CD4-positive, alpha-beta T cell treated with Interleukin-2 at 100 ng/mL for 4 hours (primary cell): ENCODE data around the gene PNPLA7.
A peak's percentile ranks its signal among the peaks of the same experiment; 100 is the strongest.

ENCODE experiments used
- DNase-seq: peaks from one replicate; pipeline ENCODE4 v3.0.0-alpha.2; 2020; ENCODE audit warnings: low spot score

Gene PNPLA7

GRCh38 chr9:137449931-137450538 is 100.2 kb downstream of the PNPLA7 start:
- DNase-seq: peak; percentile 25

- no peak for DNase-seq
Measured at GRCh38 chr9:137449081-137449844, 100.9 kb downstream of the PNPLA7 start.

- DNase-seq: no peak
Measured at GRCh38 chr9:137448602-137448962, 101.6 kb downstream of the PNPLA7 start.

GRCh38 chr9:137447722-137448601 is 102.2 kb downstream of the PNPLA7 start:
- no peak for DNase-seq

GRCh38 chr9:137446851-137447471 is 103.2 kb downstream of the PNPLA7 start:
- DNase-seq: no peak

- no peak for DNase-seq
Measured at GRCh38 chr9:137445930-137446431, 104.2 kb downstream of the PNPLA7 start.

- DNase-seq: peak; percentile 92
Measured at GRCh38 chr9:137445275-137445807, 104.9 kb downstream of the PNPLA7 start.

GRCh38 chr9:137444106-137444790 is 106.0 kb downstream of the PNPLA7 start:
- no peak for DNase-seq

GRCh38 chr9:137441935-137442321 is 108.3 kb downstream of the PNPLA7 start:
- no peak for DNase-seq

GRCh38 chr9:137441289-137441934 is 108.8 kb downstream of the PNPLA7 start, which contains the start of gene ENTPD8:
ENTPD8 (minus strand) TSS chr9:137441357; CDS start chr9:137438285, 3,072 bp downstream.
- DNase-seq: no peak

- no peak for DNase-seq
Measured at GRCh38 chr9:137439158-137439714, 111.0 kb downstream of the PNPLA7 start.

GRCh38 chr9:137438591-137439157 is 111.5 kb downstream of the PNPLA7 start:
- DNase-seq: no peak

GRCh38 chr9:137437691-137438590 is 112.3 kb downstream of the PNPLA7 start:
- DNase-seq: no peak

- DNase-seq: no peak
Measured at GRCh38 chr9:137436761-137437600, 113.2 kb downstream of the PNPLA7 start.

- no peak for DNase-seq
Measured at GRCh38 chr9:137435980-137436760, 114.0 kb downstream of the PNPLA7 start.

GRCh38 chr9:137435381-137435891 is 114.8 kb downstream of the PNPLA7 start:
- no peak for DNase-seq
